Ectodermal cell (in vitro differentiated cells): ENCODE data around the gene SYNPO2L.
A peak's percentile ranks its signal among the peaks of the same experiment; 100 is the strongest.

Source experiments
- H3K27ac ChIP-seq: 2 replicates; pipeline ENCODE4 v1.7.0; 2013; ENCODE audit warnings: mild to moderate bottlenecking, low read depth, low read length; ENCODE audit not compliant: insufficient read depth, poor library complexity, severe bottlenecking
- H3K27me3 ChIP-seq: 2 replicates; pipeline ENCODE4 v1.7.0; 2013; ENCODE audit warnings: mild to moderate bottlenecking, low read length; ENCODE audit not compliant: insufficient read depth, control insufficient read depth, poor library complexity, severe bottlenecking
- H3K36me3 ChIP-seq: one replicate; pipeline ENCODE4 v1.7.0; 2013; ENCODE audit warnings: low read length; ENCODE audit not compliant: control insufficient read depth, insufficient read depth
- H3K4me1 ChIP-seq: one replicate; pipeline ENCODE4 v1.7.0; 2013; ENCODE audit warnings: low read length; ENCODE audit not compliant: control insufficient read depth, insufficient read depth
- H3K4me3 ChIP-seq: 2 replicates; pipeline ENCODE4 v1.7.0; 2013; ENCODE audit warnings: low read depth, low read length, control low read depth; ENCODE audit not compliant: insufficient read depth
- H3K9me3 ChIP-seq: 2 replicates; pipeline ENCODE4 v1.7.0; 2013; ENCODE audit warnings: mild to moderate bottlenecking, low read length, moderate library complexity; ENCODE audit not compliant: control insufficient read depth
- WGBS, 2 experiments: methylation state at CpG; one replicate each; pipeline ENCODE4 v1.1.7; 2013; ENCODE audit warnings: missing lambda C conversion rate in 2 of 2; 5-methylcytosine and 5-hydroxymethylcytosine counted together

The SYNPO2L gene

GRCh38 chr10:73641328-73642060, 14.3 kb downstream of the SYNPO2L start, which contains the start of gene MYOZ1:
Gene MYOZ1 (minus strand): TSS chr10:73641474. CDS start chr10:73640017, 1,457 bp downstream.
- no peaks in the 10 kb centered on the region for H3K9me3 ChIP-seq
- peaks cover 5% of the 10 kb centered on the region for H3K4me1 ChIP-seq
- 92 to 93% methylated on average over 9 of the region's 9 CpGs for WGBS, 2 experiments
- no peak within 1 kb of the TSS for H3K27ac ChIP-seq
- H3K36me3 ChIP-seq = no peaks in the 10 kb centered on the region
- no peaks in the 10 kb centered on the region for H3K27me3 ChIP-seq
- H3K4me3 ChIP-seq = no peak within 1 kb of the TSS

GRCh38 chr10:73639286-73639685, 16.5 kb downstream of the SYNPO2L start:
- Histone ChIP-seq H3K9me3 (no peaks in the 10 kb centered on the region), H3K27ac (no peak overlapping the region), H3K36me3 (no peaks in the 10 kb centered on the region), H3K4me3 (no peak overlapping the region), H3K4me1 (no peaks in the 10 kb centered on the region), H3K27me3 (no peaks in the 10 kb centered on the region)
- WGBS, 2 experiments = 91% methylated on average over 3 of the region's 3 CpGs

DNA sequence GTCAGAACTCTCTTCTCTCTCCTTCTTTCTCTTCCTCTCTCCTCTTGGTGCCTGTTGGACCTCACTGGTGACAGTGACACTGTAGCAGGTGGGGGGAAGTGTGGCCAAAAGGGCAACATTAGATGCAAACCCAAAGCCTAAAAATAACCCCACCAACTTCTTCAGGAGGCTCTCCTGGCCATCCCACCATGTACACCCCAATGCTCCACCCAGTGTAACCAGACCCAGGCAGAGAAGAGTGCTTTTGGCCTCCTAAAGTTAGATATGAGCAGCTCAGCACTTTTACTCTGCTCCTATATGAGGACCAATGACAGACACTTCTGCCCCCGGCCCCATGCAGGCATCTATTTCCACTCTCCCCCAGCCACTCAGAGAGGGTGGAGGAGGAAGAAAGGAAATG, 20.0 kb downstream of the SYNPO2L start:
- 79% methylated on average over 1 of the region's 1 CpG; no CpG with 5 or more reads in 1 of the 2 experiments for WGBS, 2 experiments
- Histone ChIP-seq H3K27me3 (no peaks in the 10 kb centered on the region), H3K36me3 (no peaks in the 10 kb centered on the region), H3K4me3 (no peak overlapping the region), H3K27ac (no peak overlapping the region), H3K9me3 (no peaks in the 10 kb centered on the region), H3K4me1 (no peaks in the 10 kb centered on the region)

GRCh38 chr10:73634421-73634820, 21.4 kb downstream of the SYNPO2L start:
- no peaks in the 10 kb centered on the region for H3K36me3 ChIP-seq
- no peak overlapping the region for H3K27ac ChIP-seq
- H3K27me3 ChIP-seq = no peaks in the 10 kb centered on the region
- H3K9me3 ChIP-seq = no peaks in the 10 kb centered on the region
- WGBS, 2 experiments = 79 to 81% methylated on average over 5 of the region's 5 CpGs
- no peak overlapping the region for H3K4me3 ChIP-seq
- no peaks in the 10 kb centered on the region for H3K4me1 ChIP-seq

GRCh38 chr10:73629165-73629564, 26.7 kb downstream of the SYNPO2L start:
- Histone ChIP-seq H3K36me3 (no peaks in the 10 kb centered on the region), H3K4me3 (no peak overlapping the region), H3K27me3 (no peaks in the 10 kb centered on the region), H3K9me3 (no peaks in the 10 kb centered on the region), H3K27ac (no peak overlapping the region), H3K4me1 (no peaks in the 10 kb centered on the region)
- WGBS, 2 experiments = 92 to 95% methylated on average over 5 of the region's 5 CpGs

DNA sequence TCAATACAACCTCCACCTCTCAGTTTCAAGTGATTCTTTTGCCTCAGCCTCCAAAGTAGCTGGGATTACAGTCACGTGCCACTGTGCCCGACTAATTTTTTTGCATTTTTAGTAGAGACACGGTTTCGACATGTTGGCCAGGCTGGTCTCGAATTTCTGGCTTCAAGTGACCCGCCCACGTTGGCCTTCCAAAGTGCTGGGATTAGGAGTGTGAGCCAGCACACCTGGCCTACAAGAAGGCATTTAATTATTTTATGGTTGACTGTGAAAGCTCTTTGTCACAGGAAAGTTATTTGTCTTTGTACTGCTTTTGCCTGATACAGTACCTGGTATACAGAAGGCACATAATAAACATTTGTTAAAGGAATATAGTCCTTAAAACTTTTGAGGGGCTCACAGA, 27.4 kb downstream of the SYNPO2L start:
- no peak overlapping the region for H3K27ac ChIP-seq
- 83 to 85% methylated on average over 7 of the region's 7 CpGs for WGBS, 2 experiments

DNA sequence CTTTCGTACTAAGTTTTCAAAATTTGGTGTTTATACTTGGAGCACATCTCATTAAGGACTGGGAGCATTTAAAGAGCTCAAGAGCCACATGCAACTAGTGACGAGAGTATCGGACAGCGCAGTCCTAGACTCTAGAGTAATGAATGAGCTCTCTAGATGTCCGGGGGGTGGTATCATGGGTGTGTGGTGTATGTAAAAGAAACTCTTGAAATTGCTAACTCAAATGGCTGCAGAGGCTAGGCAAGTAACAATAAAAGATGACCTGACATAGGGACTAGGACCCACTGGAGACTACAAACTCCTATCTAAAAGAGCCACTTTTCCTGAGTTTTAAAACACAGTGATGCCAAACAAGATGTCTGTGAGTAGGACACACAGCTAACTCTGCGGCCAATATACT, 28.5 kb downstream of the SYNPO2L start:
- Histone ChIP-seq H3K9me3 (no peaks in the 10 kb centered on the region), H3K4me3 (no peak overlapping the region), H3K36me3 (no peaks in the 10 kb centered on the region), H3K27ac (no peak overlapping the region), H3K27me3 (no peaks in the 10 kb centered on the region), H3K4me1 (no peaks in the 10 kb centered on the region)
- WGBS, 2 experiments = 96 to 99% methylated on average over 6 of the region's 6 CpGs

More for the DNA sequence above, 27.4 kb downstream of the SYNPO2L start:
- no peaks in the 10 kb centered on the region for H3K9me3 ChIP-seq
- H3K4me1 ChIP-seq = no peaks in the 10 kb centered on the region
- no peaks in the 10 kb centered on the region for H3K36me3 ChIP-seq
- H3K27me3 ChIP-seq = no peaks in the 10 kb centered on the region
- H3K4me3 ChIP-seq = no peak overlapping the region

DNA sequence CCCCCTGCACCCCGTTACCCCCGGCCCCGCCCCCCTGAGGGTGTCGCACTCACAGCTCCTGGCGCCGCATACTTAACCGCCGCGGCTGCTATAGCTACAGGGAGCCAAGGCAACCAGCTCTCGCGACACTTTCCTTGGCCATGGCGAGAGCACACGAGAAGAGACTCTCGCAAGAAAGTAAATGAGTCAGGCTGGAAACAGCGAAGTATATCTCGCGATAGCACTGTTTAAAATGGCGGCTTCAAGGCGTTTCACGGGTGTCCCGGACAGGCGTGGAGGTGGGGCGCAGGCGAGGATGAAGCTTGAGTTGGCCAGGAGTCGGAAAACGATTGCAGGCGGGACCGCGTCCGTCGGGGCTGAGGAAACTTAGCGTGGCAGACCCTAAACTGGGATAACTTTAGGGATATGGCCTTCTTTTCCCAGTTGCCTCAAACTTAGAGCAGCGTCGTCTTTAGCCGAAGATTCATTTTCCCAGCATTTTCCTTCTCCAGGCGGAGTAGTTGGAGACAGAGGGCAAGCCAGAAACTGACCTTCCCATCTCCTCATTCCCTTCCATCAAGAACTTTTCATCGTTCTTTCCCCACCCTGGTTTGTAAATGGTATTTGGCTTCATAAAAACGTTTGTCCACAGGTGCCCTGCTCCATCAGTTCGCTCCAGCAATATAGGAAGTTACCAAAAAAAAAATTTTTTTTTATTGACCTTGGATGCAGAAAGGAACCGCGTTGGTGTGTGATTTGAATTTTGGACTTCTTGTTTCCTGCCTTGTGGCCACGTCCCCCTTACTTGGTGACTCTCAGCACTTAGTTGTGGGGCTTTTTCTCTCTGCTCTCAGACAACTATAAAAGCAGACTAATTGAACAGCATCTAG, 29.7 kb downstream of the SYNPO2L start:
- 6% methylated on average over 42 of the region's 42 CpGs for WGBS, 2 experiments
- no peaks in the 10 kb centered on the region for H3K27me3 ChIP-seq

DNA sequence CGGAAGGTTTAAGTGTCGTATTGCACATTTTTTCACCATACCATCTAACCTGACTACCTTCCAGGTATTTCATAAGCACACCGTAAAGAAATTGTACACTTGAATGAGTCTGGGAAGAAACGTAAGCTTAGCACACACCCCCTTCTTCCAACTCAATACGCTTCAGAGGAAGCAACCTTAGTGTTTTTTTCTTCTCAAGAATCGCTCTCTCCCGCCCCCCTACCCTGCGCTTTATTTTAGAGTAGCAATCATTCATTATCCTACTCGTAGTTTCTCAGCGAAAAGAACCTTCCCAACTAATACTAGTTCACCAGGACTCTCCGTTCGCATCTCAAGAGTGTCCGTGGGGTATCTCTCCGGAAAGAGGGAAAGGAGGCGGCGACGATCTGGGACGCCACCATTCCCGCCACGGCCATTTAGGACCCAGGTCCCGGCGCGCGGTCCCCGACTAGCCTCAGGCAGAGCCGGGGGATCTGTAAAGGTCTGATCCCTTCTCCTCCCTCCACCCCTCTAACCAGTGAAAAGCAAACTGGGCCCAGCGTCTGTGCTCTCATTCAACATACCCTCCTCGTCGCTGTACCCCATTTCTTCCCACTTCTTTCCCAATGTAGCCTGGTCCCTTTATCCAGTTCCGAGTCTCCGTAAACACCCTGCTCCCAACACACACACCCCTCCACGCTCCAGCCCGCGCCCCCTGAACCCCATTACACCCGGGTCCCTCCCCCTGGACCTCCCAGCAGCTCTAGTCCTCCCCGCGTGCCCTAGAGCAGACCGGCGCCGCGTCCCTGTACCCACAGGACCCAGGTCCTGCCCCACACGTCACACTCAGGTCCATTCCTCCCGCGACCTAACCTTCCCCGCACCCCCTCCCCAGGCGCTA, 30.6 kb downstream of the SYNPO2L start:
- Histone ChIP-seq H3K27me3 (no peaks in the 10 kb centered on the region), H3K36me3 (no peaks in the 10 kb centered on the region), H3K4me1 (no peaks in the 10 kb centered on the region), H3K27ac (peak overlapping the region; percentile 93), H3K9me3 (no peaks in the 10 kb centered on the region), H3K4me3 (peak overlapping the region; percentile 60)
- 1% methylated on average over 46 of the region's 46 CpGs for WGBS, 2 experiments

More for the DNA sequence above, 29.7 kb downstream of the SYNPO2L start:
- Histone ChIP-seq H3K9me3 (no peaks in the 10 kb centered on the region), H3K27ac (peak overlapping the region; percentile 93), H3K36me3 (no peaks in the 10 kb centered on the region), H3K4me3 (peak overlapping the region; percentile 60), H3K4me1 (no peaks in the 10 kb centered on the region)
